GM19397 (cell line): ENCODE data around the gene ADH7.
"Not testable (repeated sequence)": the region's sequence is repeated elsewhere in the genome, so short reads cannot be mapped to it uniquely, and the experiment has no call there.

Experiments
- ATAC-seq: cut with Tn5 transposase; IDR thresholded peaks from one replicate; pipeline ENCODE4 v1.9.1; 2021; ENCODE audit warnings: mild to moderate bottlenecking, moderate library complexity; ENCODE audit not compliant: unreplicated experiment

The ADH7 gene

GRCh38 chr4:99417125-99417524, 18.0 kb downstream of the ADH7 start:
- ATAC-seq: no peak

- ATAC-seq: not testable (repeated sequence)
Measured at GRCh38 chr4:99415762-99416161, 19.4 kb downstream of the ADH7 start.

GRCh38 chr4:99414902-99415301, 20.2 kb downstream of the ADH7 start:
- not testable (repeated sequence) for ATAC-seq

GRCh38 chr4:99414401-99414800, 20.7 kb downstream of the ADH7 start:
- ATAC-seq: no peak

GRCh38 chr4:99413140-99413539, 22.0 kb downstream of the ADH7 start:
- no peak for ATAC-seq

DNA sequence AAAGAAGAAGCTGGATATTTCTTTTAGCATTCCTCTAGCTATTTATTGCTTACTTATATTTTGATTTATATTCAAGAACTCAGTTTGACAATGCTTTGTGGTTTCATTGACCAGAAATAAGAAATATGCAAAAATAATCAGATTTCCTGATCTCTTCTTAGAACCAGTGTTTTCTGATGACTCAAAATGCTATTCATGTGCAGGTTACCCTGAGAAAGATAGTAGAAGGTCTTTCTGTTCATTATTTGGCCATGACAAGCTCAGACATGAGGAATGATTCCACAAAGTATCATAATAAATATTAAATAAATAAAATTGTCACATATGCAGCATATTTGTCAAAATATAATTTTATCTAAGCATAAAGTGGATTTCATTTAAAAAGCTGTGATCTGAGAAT, 24.1 kb downstream of the ADH7 start:
- ATAC-seq: no peak

- ATAC-seq: no peak
Measured at GRCh38 chr4:99410075-99410474, 25.1 kb downstream of the ADH7 start.

DNA sequence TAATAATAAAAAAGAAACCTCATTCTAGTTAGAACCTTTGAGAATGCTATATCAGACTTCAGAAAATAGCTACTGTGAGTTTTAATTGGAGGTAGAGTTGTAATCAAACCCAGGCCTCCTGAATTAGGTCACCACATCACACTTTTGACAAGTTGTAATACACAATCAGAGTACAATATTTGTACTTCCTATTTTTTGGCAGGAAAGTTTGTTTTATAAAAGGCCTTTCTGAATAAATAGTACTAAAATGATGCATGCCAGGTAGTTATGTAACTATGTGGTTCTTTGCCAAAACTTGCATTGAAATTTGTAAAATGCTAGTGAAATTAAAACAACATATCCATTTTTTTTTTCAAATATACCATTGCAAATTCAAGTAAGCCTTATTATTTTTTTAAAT, 26.8 kb downstream of the ADH7 start:
- no peak for ATAC-seq

DNA sequence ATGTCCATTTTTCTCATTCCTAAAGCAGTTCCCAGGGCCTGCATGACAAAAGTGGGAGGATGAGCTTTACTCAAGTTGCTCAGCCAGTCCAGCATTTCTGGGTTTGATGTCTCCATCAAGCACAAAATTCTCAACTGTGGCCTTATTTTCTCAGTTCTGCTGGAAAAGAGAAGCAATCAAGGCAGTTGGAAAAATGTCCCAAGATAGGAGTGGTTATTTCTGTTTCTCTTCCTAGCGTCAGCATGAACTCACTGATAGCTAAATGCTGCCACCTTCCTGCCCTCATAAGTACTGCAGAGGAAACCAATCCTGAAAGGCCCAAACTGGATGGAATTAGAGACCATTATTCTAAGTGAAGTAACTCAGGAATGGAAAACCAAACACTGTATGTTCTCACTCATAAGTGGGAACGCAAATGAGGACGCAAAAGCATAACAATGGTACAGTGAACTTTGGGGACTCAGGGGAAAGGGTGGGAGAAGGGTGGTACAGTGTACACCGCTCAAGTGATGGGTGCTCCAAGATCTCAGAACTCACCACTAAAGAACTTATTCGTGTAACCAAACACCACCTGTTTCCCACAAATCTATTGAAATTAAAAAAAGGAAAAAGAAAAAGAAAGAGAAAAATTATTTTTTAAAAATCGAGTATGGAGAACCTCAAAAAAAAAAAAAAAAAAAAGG, 29.6 kb downstream of the ADH7 start:
- ATAC-seq: no peak

DNA sequence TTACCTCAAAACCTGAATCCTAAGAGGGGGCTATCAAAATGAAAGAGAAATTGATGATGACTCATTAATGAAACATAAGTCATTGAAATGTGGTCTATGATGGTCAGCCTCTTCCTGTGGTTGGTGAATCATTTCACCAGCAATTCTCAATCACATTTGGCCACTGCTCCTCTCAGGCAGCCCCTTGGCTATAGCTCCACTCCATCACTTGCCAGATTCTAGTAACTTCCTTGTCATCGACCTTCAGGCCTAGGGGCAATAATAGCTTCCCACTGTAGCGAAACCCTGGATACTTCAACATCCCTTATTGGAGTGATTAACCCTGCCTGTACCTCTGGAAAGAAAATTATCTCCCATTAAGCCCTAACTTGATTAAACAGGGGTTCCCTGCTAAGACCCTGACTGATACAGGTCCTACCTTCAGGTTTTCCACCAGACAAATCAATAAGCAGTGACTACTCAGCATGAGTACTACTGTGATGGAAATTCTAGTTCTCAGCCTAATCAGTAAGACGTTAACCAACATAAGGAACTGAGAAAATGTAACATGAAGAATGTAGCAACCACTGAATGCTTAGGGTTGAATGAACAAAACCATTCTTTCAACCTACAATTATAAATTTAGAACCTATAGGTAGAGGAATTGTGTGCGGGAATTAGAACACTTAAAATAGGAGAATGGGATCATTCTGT, 30.4 kb downstream of the ADH7 start:
- ATAC-seq: peak; percentile 83

GRCh38 chr4:99403380-99404184, 31.6 kb downstream of the ADH7 start:
- peak; percentile 62 for ATAC-seq

- no peak for ATAC-seq
Measured at GRCh38 chr4:99402765-99403164, 32.4 kb downstream of the ADH7 start.

- no peak for ATAC-seq
Measured at GRCh38 chr4:99400831-99401230, 34.3 kb downstream of the ADH7 start.

GRCh38 chr4:99399017-99399416, 36.1 kb downstream of the ADH7 start:
- ATAC-seq: no peak

DNA sequence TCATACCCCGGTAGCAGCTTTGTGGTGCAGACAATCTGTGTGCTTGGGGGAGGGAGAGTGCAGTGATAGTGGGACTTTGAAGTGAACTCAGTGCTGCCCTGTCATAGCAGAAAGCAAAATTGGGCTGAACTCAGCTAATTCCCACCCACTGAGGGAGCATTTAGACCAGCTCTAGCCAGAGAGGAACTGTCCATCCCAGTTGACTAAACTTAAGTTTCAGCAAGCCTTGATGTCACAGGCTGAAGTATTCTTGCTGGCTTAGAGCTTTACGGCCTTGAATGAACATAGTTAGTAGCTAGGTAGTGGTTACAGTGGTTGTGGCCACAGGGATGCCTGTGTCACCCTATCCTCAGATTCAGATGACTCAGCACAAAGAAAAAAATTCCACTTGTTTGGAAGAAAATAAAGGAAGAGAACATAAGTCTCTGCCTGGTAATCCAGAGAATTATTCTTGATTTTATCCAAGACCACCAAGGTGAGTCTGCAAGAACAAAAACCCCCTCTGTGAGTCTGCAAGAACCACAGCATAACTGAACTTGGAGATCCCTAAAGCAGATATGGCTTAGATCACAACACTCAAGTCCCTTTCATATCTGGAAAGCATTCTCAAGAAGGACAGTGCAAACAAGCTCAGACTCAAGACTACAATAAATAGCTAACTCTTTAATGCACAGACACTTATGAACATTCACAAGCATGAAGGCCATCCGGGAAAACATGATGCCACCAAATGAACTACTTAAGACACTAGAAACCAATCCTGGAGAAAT, 39.4 kb downstream of the ADH7 start:
- no peak for ATAC-seq

- ATAC-seq: no peak
Measured at GRCh38 chr4:99394896-99395295, 40.2 kb downstream of the ADH7 start.

DNA sequence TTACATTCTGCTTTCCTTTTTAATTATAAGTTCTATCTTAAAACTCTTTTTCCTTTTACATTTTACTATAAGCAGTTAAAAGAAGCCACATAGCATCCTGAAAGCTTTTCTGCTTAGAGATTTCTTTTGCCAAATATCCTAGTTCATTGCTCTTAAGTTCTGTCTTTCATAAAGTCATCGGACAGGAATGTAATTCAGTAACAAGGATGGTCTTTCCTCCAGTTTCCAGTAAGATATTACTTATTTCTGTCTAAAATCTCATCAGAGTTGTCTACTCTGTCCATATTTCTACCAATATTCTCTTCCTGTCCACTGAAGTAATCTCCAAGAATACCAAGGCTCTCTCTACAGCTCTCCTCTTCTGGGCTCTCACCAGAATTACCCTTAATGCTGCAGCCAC, 45.1 kb downstream of the ADH7 start:
- ATAC-seq: no peak

DNA sequence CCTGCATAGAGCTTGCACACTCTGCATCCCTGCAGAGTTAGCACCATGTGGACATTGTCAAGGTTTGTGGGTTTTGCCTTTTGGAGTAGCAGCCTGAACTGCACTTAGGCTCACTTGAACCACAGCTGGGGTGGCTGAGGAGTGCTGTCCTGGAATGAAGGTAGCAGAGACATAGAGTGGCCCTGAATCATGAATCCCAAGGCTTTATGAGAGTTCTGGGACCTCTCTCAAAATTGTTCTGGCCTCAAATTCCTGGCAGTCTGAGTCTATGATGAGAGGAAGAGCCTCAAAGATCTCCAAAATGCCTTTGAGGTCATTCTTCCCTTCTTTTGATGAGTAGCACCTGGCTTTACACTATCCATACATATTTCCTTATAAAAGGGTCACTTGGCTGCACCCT, 45.5 kb downstream of the ADH7 start:
- ATAC-seq: no peak

- no peak for ATAC-seq
Measured at GRCh38 chr4:99383833-99384392, 51.2 kb downstream of the ADH7 start.

DNA sequence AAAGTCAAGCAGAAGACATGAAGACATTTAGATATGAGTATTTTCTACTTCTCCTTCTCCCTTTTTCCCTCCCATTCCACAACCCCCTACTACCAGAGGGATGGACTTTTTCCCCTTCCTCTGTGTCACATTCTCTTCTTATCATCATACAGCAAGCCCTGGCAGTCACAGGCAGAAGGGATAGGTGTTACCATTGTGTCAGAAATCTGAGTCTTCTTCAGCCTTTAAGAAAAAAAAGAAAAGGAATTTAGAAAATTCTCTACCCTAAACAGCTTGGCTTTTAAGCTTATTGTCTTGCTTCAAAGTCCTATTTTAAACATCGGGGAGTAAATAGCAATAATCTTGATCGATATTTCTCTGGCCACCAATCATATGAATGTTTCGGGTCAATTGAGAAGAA, 51.7 kb downstream of the ADH7 start:
- ATAC-seq: no peak
